K562 (cell line): ENCODE data around the gene ENTPD8. TPM values are rescaled to one million over a fixed set of nuclear protein-coding genes. Genes with fewer than 3 reads are reported as not detected.

Experiments used
- BHLHE40 ChIP-seq: IDR thresholded peaks from 2 replicates; pipeline ENCODE4 v1.6.1; 2011; ENCODE audit warnings: low read length, improper control_type of control experiment
- CREB3L1 ChIP-seq: fragments of 450-650 bp; IDR thresholded peaks from 2 replicates; pipeline ENCODE4 v1.6.1; 2014; ENCODE audit warnings: low read depth, mild to moderate bottlenecking, moderate library complexity, borderline replicate concordance
- FOXA3 ChIP-seq, 2 experiments: fragments of 450-650 bp in 1 of 2; sonication (generic) in 1 of 2; formaldehyde crosslinking; IDR thresholded peaks in 1 of 2; conservative IDR thresholded peaks in 1 of 2; 2 replicates each; pipeline versions ENCODE4 v1.4.0 to v1.8.0; 2020 to 2022; ENCODE audit warnings: mild to moderate bottlenecking in 2 of 2, missing genetic modification reagents in 1 of 2
- IRF2 ChIP-seq: sonication (generic); formaldehyde crosslinking; IDR thresholded peaks from 2 replicates; pipeline ENCODE4 v1.8.1; 2022; ENCODE audit warnings: mild to moderate bottlenecking, missing genetic modification reagents
- MYBL2 ChIP-seq, 2 experiments: fragments of 450-650 bp in 1 of 2; sonication (generic) in 1 of 2; formaldehyde crosslinking in 1 of 2; IDR thresholded peaks; 2 replicates each; pipeline versions ENCODE4 v1.6.1 to v1.8.1; 2017 to 2022; ENCODE audit warnings: borderline replicate concordance in 1 of 2, inconsistent platforms in 1 of 2, low read depth in 1 of 2, mild to moderate bottlenecking in 1 of 2, missing genetic modification reagents in 1 of 2, moderate library complexity in 1 of 2
- NONO ChIP-seq, 2 experiments: fragments of 200-400 bp in 1 of 2; fragments of 450-650 bp in 1 of 2; formaldehyde crosslinking in 1 of 2; IDR thresholded peaks; 2 replicates each; pipeline ENCODE4 v1.6.1; 2017; ENCODE audit warnings: low read depth in 2 of 2, mild to moderate bottlenecking in 2 of 2, moderate library complexity in 2 of 2, low read length in 1 of 2
- RBM14 ChIP-seq: fragments of 200-400 bp; formaldehyde crosslinking; IDR thresholded peaks from 2 replicates; pipeline ENCODE4 v1.6.1; 2018; ENCODE audit warnings: low read depth, mild to moderate bottlenecking, low read length, moderate library complexity, borderline replicate concordance; ENCODE audit not compliant: insufficient read depth
- RFX5 ChIP-seq: IDR thresholded peaks from 2 replicates; pipeline ENCODE4 v1.6.1; 2011; ENCODE audit warnings: low read depth, mild to moderate bottlenecking, improper control_type of control experiment, low read length
- SREBF2 ChIP-seq: sonication (generic); formaldehyde crosslinking; IDR thresholded peaks from 2 replicates; pipeline ENCODE4 v1.4.0; 2020; ENCODE audit warnings: mild to moderate bottlenecking, missing genetic modification reagents
- TCF3 ChIP-seq: sonication (generic); formaldehyde crosslinking; IDR thresholded peaks from 2 replicates; pipeline ENCODE4 v1.4.0; 2020; ENCODE audit warnings: mild to moderate bottlenecking, missing genetic modification reagents
- TFAP4 ChIP-seq: sonication (generic); formaldehyde crosslinking; IDR thresholded peaks from 2 replicates; pipeline ENCODE4 v1.8.0; 2022; ENCODE audit warnings: missing genetic modification reagents, mild to moderate bottlenecking, moderate library complexity, borderline replicate concordance
- TRIM28 ChIP-seq: fragments of 450-650 bp; IDR thresholded peaks from 2 replicates; pipeline ENCODE4 v1.6.1; 2017
- U2AF2 ChIP-seq: fragments of 200-400 bp; formaldehyde crosslinking; optimal IDR thresholded peaks from 2 replicates; pipeline ENCODE3; 2017; ENCODE audit warnings: low read depth, mild to moderate bottlenecking, low read length
- USF2 ChIP-seq: sonication (generic); formaldehyde crosslinking; IDR thresholded peaks from 2 replicates; pipeline ENCODE4 v1.5.0; 2020; ENCODE audit warnings: missing genetic modification reagents
- YY1 ChIP-seq, 3 experiments: IDR thresholded peaks; 2 replicates each; pipeline ENCODE4 v1.6.1; 2011; ENCODE audit warnings: low read length in 2 of 3, mild to moderate bottlenecking in 2 of 3, moderate library complexity in 2 of 3, borderline replicate concordance in 1 of 3, control low read depth in 1 of 3, low read depth in 1 of 3; ENCODE audit not compliant: insufficient read depth in 3 of 3, insufficient replicate concordance in 2 of 3, control insufficient read depth in 1 of 3, insufficient read length in 1 of 3; ENCODE audit errors: extremely low read depth in 1 of 3
- ZBTB7A ChIP-seq: IDR thresholded peaks from 2 replicates; pipeline ENCODE4 v1.6.1; 2011; ENCODE audit warnings: low read depth, mild to moderate bottlenecking, low read length, moderate library complexity, borderline replicate concordance; ENCODE audit not compliant: control insufficient read depth
- ZNF395 ChIP-seq: fragments of 200-800 bp; sonication (Bioruptor generic); IDR thresholded peaks from 2 replicates; pipeline ENCODE4 v1.6.1; 2017; ENCODE audit warnings: missing genetic modification characterization, missing compliant biosample characterization
- ZNF398 ChIP-seq: fragments of 250-450 bp; sonication (Bioruptor Pico); IDR thresholded peaks from 2 replicates; pipeline ENCODE4 v1.8.0; 2021; ENCODE audit warnings: moderate library complexity, mild to moderate bottlenecking, inconsistent platforms
- polyA plus RNA-seq, 8 experiments: library from polyadenylated mRNA; depleted of rRNA in 4 of 8; stranded (reverse) in 5 of 8; unstranded in 3 of 8; fragments of >200 nt; fragmentation: Nextera tagmentation in 2 of 8; fragmentation: Illumina TruSeq in 1 of 8; extraction: Ambion mirVana in 2 of 8; extraction: Trizol in 1 of 8; gene quantifications; 2 replicates each; pipeline versions ENCODE4 v1.2.1 to v1.2.3, GENCODE V29; 2011 to 2014; ENCODE audit warnings: inconsistent platforms in 1 of 8, missing spikeins in 1 of 8
- total RNA-seq, 7 experiments: library from RNA; depleted of rRNA in 6 of 7; stranded (reverse); fragments of >200 nt in 6 of 7; fragmentation: Illumina TruSeq in 2 of 7; extraction: Trizol in 2 of 7; gene quantifications; 2 replicates each; pipeline versions ENCODE4 v1.2.1 to v1.2.3, GENCODE V29; 2011 to 2021; ENCODE audit warnings: low replicate concordance in 1 of 7

ENTPD8 gene
- total and polyA plus RNA-seq, 9 of the 15 experiments (the other 6 are each of a cell fraction or from before 2014, with no cell fraction given) = 0.06 to 0.27 (median 0.19) TPM; not detected in 5

- TF ChIP-seq TFAP4 (CRISPR knock-in tag) = peak; percentile 73
- peak; percentile 41; the same call in 1 of the 2 replicates for TF ChIP-seq ZNF395 (CRISPR knock-in tag)
- TF ChIP-seq TRIM28 = no peak
- no peak for TF ChIP-seq RBM14
- TF ChIP-seq SREBF2 (CRISPR knock-in tag) = no peak
- no peak for TF ChIP-seq IRF2
- no peak for TF ChIP-seq RFX5
- 0 out of 2 replicates have a peak, but pooled peaks have one; percentile 12 for TF ChIP-seq TCF3
- TF ChIP-seq U2AF2 = no peak
- no peak for TF ChIP-seq NONO (IDR thresholded peaks at IDR 0.05; ENCODE audit: low read depth in 2 of 2, low read length in 1 of 2)
- peak; percentile 63 for TF ChIP-seq BHLHE40
- no peak for TF ChIP-seq FOXA3 (CRISPR knock-in tag; conservative IDR thresholded peaks at IDR 0.05 in 1 of 2, IDR thresholded peaks at IDR 0.05 in 1 of 2)
- no peak for TF ChIP-seq YY1 (IDR thresholded peaks at IDR 0.05; ENCODE audit: borderline replicate concordance in 1 of 3, control insufficient read depth in 1 of 3, extremely low read depth in 1 of 3, insufficient read depth in 3 of 3, insufficient read length in 1 of 3, insufficient replicate concordance in 2 of 3, low read depth in 1 of 3, low read length in 2 of 3)
- no peak for TF ChIP-seq ZNF398 (CRISPR knock-in tag)
- TF ChIP-seq USF2 = no peak
- TF ChIP-seq MYBL2 (IDR thresholded peaks at IDR 0.05; ENCODE audit: low read depth) = no peak
- no peak for TF ChIP-seq MYBL2 (CRISPR knock-in tag; IDR thresholded peaks at IDR 0.05; ENCODE audit: borderline replicate concordance)
- TF ChIP-seq ZBTB7A = no peak; the same call in 1 of the 2 replicates
- TF ChIP-seq CREB3L1 = no peak
These were observed 5.0 kb downstream of the ENTPD8 start (continued) for GRCh38 chr9:137435980-137436760.
